Thoracic aorta (tissue), 2 donors: Measurements from ENCODE around the gene CDH3. TPM values are rescaled to one million over a fixed set of nuclear protein-coding genes. Genes with fewer than 3 reads are reported as not detected.

Experiments used
- ATAC-seq: fragments of 150-250 bp; one replicate; pipeline ENCODE4 v1.8.0; 2017; ENCODE audit warnings: low read depth; ENCODE audit not compliant: insufficient number of reproducible peaks, low FRiP score
- DNase-seq: peaks from one replicate; pipeline ENCODE4 v3.0.0-alpha.2; 2020; ENCODE audit warnings: low spot score
- H3K27ac ChIP-seq, 2 donors: fragments of 200-600 bp; sonication (generic); 1 replicate in 1 of 2; 2 replicates in 1 of 2; pipeline ENCODE4 v1.5.1; 2016; ENCODE audit warnings: mild to moderate bottlenecking in 2 of 2, moderate library complexity in 2 of 2
- H3K27me3 ChIP-seq: fragments of 200-600 bp; sonication (generic); replicated peaks from 2 replicates; pipeline ENCODE4 v1.6.0; 2016; ENCODE audit warnings: mild to moderate bottlenecking; ENCODE audit not compliant: insufficient read depth
- H3K36me3 ChIP-seq: fragments of 200-600 bp; sonication (generic); one replicate; pipeline ENCODE4 v1.5.1; 2016
- H3K4me1 ChIP-seq, 2 donors: fragments of 200-600 bp; sonication (generic); 1 replicate in 1 of 2; 2 replicates in 1 of 2; pipeline versions ENCODE4 v1.5.1 to v1.6.0; 2016; ENCODE audit warnings: low read depth in 2 of 2, mild to moderate bottlenecking in 1 of 2; ENCODE audit not compliant: control insufficient read depth in 1 of 2
- H3K4me3 ChIP-seq: fragments of 200-600 bp; sonication (generic); 2 replicates; pipeline ENCODE4 v1.5.1; 2016; ENCODE audit warnings: mild to moderate bottlenecking
- H3K9me3 ChIP-seq: fragments of 200-600 bp; sonication (generic); 2 replicates; pipeline ENCODE4 v1.5.1; 2016
- total RNA-seq, 2 donors: library from RNA; depleted of rRNA; stranded (reverse); fragments of >200 nt; gene quantifications; one replicate each; pipeline versions ENCODE4 v1.1.0 to v1.2.3, GENCODE V29; 2016
- TF ChIP-seq, protein P1 (sequence below): fragments of 200-600 bp; sonication (generic); IDR thresholded peaks from one replicate; pipeline ENCODE4 v1.5.1; 2019; ENCODE audit warnings: antibody characterized with exemption

Gene CDH3
- total RNA-seq, 2 donors from 2014 or later, result not detected

DNA sequence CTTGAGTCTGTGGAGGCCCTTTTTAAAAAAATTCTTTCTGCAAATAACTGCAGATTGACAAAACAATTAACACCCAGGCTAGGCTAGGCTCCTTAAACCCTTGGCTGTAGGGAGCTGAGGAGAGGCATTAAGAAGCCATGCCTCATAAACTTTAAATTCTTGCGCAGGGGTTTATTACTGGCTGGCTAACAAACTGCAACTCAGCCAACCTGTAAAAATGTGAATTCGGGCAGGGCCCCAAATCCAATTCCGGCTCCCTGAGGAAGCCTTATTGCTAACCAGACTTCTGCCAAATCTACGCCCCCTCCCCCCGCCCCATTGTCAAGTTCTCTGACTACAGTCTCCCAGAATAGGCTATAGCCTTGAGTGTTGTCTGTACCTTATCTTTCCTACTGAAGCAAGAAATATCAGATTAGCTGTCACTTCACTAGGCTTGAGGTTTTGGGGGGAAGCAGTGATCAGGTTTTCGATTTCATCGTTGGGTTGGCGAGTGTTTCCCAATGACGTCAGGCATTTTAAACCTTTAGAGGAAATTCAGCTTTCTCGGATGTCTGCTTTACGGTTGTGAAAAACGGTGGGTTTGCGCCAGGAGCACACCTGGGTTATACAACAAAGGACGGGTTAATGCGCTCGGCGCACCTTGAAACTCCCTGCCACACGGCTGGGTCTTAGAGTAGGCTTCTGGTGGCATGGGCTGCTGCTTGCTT, 2.0 kb downstream of the CDH3 start:
- peaks cover 9 to 20% of the 10 kb centered on the region in 2 donors for H3K4me1 ChIP-seq
- H3K9me3 ChIP-seq, result no peaks in the 10 kb centered on the region
- H3K4me3 ChIP-seq, result no peak overlapping the region
- ATAC-seq (no peak), DNase-seq (no peak)
- no peaks in the 10 kb centered on the region for H3K36me3 ChIP-seq
- peaks cover 11% of the 10 kb centered on the region for H3K27me3 ChIP-seq
- TF ChIP-seq, protein P1, sequence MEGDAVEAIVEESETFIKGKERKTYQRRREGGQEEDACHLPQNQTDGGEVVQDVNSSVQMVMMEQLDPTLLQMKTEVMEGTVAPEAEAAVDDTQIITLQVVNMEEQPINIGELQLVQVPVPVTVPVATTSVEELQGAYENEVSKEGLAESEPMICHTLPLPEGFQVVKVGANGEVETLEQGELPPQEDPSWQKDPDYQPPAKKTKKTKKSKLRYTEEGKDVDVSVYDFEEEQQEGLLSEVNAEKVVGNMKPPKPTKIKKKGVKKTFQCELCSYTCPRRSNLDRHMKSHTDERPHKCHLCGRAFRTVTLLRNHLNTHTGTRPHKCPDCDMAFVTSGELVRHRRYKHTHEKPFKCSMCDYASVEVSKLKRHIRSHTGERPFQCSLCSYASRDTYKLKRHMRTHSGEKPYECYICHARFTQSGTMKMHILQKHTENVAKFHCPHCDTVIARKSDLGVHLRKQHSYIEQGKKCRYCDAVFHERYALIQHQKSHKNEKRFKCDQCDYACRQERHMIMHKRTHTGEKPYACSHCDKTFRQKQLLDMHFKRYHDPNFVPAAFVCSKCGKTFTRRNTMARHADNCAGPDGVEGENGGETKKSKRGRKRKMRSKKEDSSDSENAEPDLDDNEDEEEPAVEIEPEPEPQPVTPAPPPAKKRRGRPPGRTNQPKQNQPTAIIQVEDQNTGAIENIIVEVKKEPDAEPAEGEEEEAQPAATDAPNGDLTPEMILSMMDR, result no peak
- no peak overlapping the region for H3K27ac ChIP-seq

DNA sequence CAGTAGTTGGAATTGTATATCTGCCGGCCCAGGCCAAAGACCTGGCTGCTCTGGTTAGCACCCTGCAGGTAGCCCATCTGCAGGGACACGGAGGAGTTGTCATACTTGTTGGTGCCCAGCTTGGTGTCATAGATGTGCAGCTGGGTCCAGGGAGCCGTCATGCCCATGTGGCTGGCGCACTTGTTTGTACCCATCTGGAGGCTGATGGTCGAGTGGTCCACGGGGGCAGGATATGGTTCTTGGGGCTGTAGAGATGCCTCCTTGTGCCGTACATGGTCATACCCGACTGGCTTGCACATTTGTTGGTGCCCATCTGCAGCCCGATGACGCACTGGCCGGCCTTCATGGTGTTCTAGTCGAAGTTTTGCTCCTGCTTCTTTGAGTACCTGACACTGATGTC, 6.0 kb downstream of the CDH3 start:
- H3K9me3 ChIP-seq, result no peaks in the 10 kb centered on the region
- TF ChIP-seq, protein P1, result no peak
- no peak for DNase-seq
- peaks cover 0 to under 1% of the 10 kb centered on the region in 2 donors for H3K4me1 ChIP-seq
- no peaks in the 10 kb centered on the region for H3K27me3 ChIP-seq
- no peak overlapping the region for H3K4me3 ChIP-seq
- ATAC-seq, result no peak
- H3K27ac ChIP-seq, result no peak overlapping the region
- H3K36me3 ChIP-seq, result no peaks in the 10 kb centered on the region

DNA sequence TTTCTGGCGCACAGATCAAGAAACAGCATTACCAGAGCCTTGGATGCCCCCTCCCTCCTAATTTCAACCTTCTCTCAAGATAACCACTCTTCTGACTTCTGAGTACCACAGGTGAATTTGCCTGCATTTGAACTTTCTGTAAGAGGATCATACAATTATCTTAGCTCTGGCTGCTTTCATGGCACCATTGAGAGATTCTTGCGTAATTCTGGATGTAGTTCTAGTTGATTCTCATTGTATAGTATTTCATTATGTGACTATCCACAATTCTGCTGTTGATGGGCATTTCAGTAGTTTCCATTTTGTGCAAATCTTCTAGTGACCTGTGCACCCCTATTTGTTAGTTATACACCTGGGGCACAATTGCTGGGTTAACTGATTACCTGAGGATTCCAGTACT, 7.5 kb downstream of the CDH3 start:
- H3K4me1 ChIP-seq, result no peaks in the 10 kb centered on the region
- ATAC-seq (no peak), DNase-seq (no peak)
- no peak overlapping the region for H3K4me3 ChIP-seq
- H3K36me3 ChIP-seq, result no peaks in the 10 kb centered on the region
- no peaks in the 10 kb centered on the region for H3K9me3 ChIP-seq
- H3K27me3 ChIP-seq, result no peaks in the 10 kb centered on the region
- no peak overlapping the region for H3K27ac ChIP-seq
- TF ChIP-seq, protein P1, result no peak

DNA sequence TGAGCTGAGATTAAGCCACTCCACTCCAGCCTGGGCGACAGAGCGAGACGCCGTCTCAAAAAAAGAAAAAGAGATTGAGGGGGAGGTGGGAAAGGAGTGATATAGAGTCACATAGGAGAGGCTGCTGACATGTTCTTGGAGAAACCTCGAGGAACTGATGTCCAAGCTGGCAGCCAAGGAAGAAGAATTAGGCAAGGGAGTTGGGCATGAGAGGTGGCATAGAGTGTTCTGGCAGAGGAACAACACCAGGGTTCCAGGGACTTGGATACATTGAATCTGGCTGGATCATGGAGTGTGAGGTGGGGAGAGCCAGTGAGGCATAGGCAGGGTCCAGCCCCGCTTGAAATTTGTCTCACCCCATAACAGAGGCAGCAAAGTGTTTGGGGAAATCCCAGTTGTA, 10.7 kb downstream of the CDH3 start:
- no peaks in the 10 kb centered on the region for H3K9me3 ChIP-seq
- H3K27ac ChIP-seq, result no peak overlapping the region
- TF ChIP-seq, protein P1, result no peak
- ATAC-seq, result no peak
- H3K4me1 ChIP-seq, result no peaks in the 10 kb centered on the region
- H3K36me3 ChIP-seq, result no peaks in the 10 kb centered on the region
- DNase-seq, result no peak
- no peaks in the 10 kb centered on the region for H3K27me3 ChIP-seq
- H3K4me3 ChIP-seq, result no peak overlapping the region

DNA sequence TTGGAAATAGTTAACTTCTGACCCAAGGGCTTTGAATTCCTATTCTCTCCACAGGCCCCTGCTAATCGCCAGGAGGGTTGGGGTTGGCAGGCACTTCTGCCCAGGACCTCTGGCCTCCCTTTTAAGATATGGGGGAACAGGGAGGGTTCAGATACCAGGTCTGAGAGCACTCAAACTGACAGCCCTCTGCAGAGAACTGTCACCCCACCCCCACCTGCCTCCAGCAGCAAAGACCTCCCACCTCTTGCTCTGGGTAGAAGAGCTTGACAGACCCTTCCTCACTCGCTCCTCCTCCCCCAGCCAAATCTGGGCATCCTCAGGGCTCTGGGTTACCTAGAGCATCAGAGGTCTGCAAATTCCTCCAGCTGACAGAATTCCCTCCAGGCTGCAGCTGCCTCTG, 11.6 kb downstream of the CDH3 start:
- H3K27me3 ChIP-seq, result no peaks in the 10 kb centered on the region
- H3K9me3 ChIP-seq, result no peaks in the 10 kb centered on the region
- H3K4me1 ChIP-seq, result no peaks in the 10 kb centered on the region
- no peaks in the 10 kb centered on the region for H3K36me3 ChIP-seq
- TF ChIP-seq, protein P1, result no peak
- DNase-seq (no peak), ATAC-seq (no peak)
- no peak overlapping the region for H3K27ac ChIP-seq
- H3K4me3 ChIP-seq, result no peak overlapping the region
